GM12878 (cell line): Measurements from ENCODE around the gene TBXA2R. TPM values are rescaled to one million over a fixed set of nuclear protein-coding genes. Genes with fewer than 3 reads are reported as not detected.

ENCODE experiments used
- ATAC-seq: fragments of 200-7000 bp; cut with Tn5 transposase; 3 replicates; pipeline ENCODE4 v1.9.1; 2020; ENCODE audit warnings: mild to moderate bottlenecking, moderate library complexity
- BruUV-seq: library from RNA; stranded (reverse); fragments of 400-500 nt; replicated peaks from 2 replicates; lab custom pipeline; 2021; lab: Mats Ljungman, UMichigan
- CTCF ChIA-PET: fragments of 300-600 bp; sonication (Branson Sonifier 250); formaldehyde crosslinking; extraction: SDS; loops from one replicate; lab custom pipeline; 2021; ENCODE audit warnings: inconsistent platforms; lab: Yijun Ruan, JAX
- POLR2A ChIA-PET: fragments of 350-600 bp; formaldehyde crosslinking; extraction: SDS; loops from one replicate; lab custom pipeline; 2021; ENCODE audit warnings: inconsistent platforms; lab: Charles Lee
- RAD21 ChIA-PET: fragments of 300-600 bp; sonication (Branson Sonifier 250); formaldehyde crosslinking; loops from one replicate; lab custom pipeline; 2023; ENCODE audit warnings: antibody characterized with exemption; ENCODE audit not compliant: unreplicated experiment; lab: Charles Lee
- SMC1A ChIA-PET: fragments of 300-600 bp; sonication (Branson Sonifier 250); formaldehyde crosslinking; loops from one replicate; lab custom pipeline; 2023; ENCODE audit not compliant: unreplicated experiment, uncharacterized antibody; lab: Charles Lee
- DNase-seq: peaks from one replicate; pipeline ENCODE4 v3.0.0-alpha.2; 2011; ENCODE audit warnings: low read depth, low spot score
- FAIRE-seq: peaks from 3 replicates; lab custom pipeline; 2011; peaks lifted over from hg19 to GRCh38; lab: Jason Lieb, UNC
- H2AFZ ChIP-seq: 2 replicates; pipeline ENCODE4 v1.6.0; 2011; ENCODE audit warnings: low read depth, low read length, control low read depth; ENCODE audit not compliant: control insufficient read depth
- H3K27ac ChIP-seq: 2 replicates; pipeline ENCODE4 v1.5.1; 2011; ENCODE audit warnings: control low read depth; ENCODE audit not compliant: control insufficient read depth, insufficient read depth
- H3K27me3 ChIP-seq, 2 experiments: replicated peaks in 1 of 2; 2 replicates each; pipeline versions ENCODE4 v1.6.0 to v1.6.1; 2011; ENCODE audit warnings: low read length in 1 of 2; ENCODE audit not compliant: control insufficient read depth in 2 of 2, insufficient read depth in 2 of 2
- H3K36me3 ChIP-seq, 2 experiments: 2 replicates each; pipeline ENCODE4 v1.5.1; 2011; ENCODE audit warnings: low read length in 1 of 2; ENCODE audit not compliant: control insufficient read depth in 2 of 2, insufficient read depth in 2 of 2
- H3K4me1 ChIP-seq: 2 replicates; pipeline ENCODE4 v1.6.1; 2011; ENCODE audit warnings: mild to moderate bottlenecking, low read length, moderate library complexity, mixed read lengths; ENCODE audit not compliant: control insufficient read depth, insufficient read depth
- H3K4me2 ChIP-seq: 2 replicates; pipeline ENCODE4 v1.6.0; 2011; ENCODE audit warnings: control low read depth; ENCODE audit not compliant: control insufficient read depth, insufficient read depth
- H3K4me3 ChIP-seq: fragments of 200-600 bp; sonication (generic); 2 replicates; pipeline ENCODE4 v1.5.1; 2016
- H3K79me2 ChIP-seq: 2 replicates; pipeline ENCODE4 v1.6.0; 2011; ENCODE audit warnings: low read length; ENCODE audit not compliant: control insufficient read depth, insufficient read depth
- H3K9ac ChIP-seq: 2 replicates; pipeline ENCODE4 v1.8.0; 2011; ENCODE audit warnings: low read length, control low read depth, mixed read lengths; ENCODE audit not compliant: control insufficient read depth, insufficient read depth
- H3K9me3 ChIP-seq: replicated peaks from 3 replicates; pipeline ENCODE4 v1.5.1; 2011; ENCODE audit warnings: mild to moderate bottlenecking, low read length; ENCODE audit not compliant: control insufficient read depth, insufficient read depth
- H4K20me1 ChIP-seq: 2 replicates; pipeline ENCODE4 v1.6.0; 2011; ENCODE audit not compliant: control insufficient read depth, insufficient read depth
- GABPA ChIP-seq: IDR thresholded peaks from 2 replicates; pipeline ENCODE4 v1.6.1; 2014; ENCODE audit warnings: antibody characterized with exemption, low read depth, mild to moderate bottlenecking, inconsistent platforms
- IKZF1 ChIP-seq: fragments of 450-650 bp; conservative IDR thresholded peaks from 2 replicates; pipeline ENCODE4 v1.6.1; 2017; ENCODE audit warnings: antibody characterized with exemption, mild to moderate bottlenecking
- IKZF2 ChIP-seq, 2 experiments: fragments of 450-650 bp; IDR thresholded peaks; 2 replicates each; pipeline ENCODE4 v1.6.1; 2017; ENCODE audit warnings: mild to moderate bottlenecking in 2 of 2, moderate library complexity in 2 of 2
- NBN ChIP-seq: fragments of 450-650 bp; IDR thresholded peaks from 2 replicates; pipeline ENCODE4 v1.6.1; 2016
- NR2C1 ChIP-seq: fragments of 450-650 bp; IDR thresholded peaks from 2 replicates; pipeline ENCODE4 v1.6.1; 2017; ENCODE audit warnings: antibody characterized with exemption, mild to moderate bottlenecking, moderate library complexity
- RAD21 ChIP-seq: IDR thresholded peaks from 2 replicates; pipeline ENCODE4 v1.6.1; 2011; ENCODE audit warnings: mild to moderate bottlenecking, low read depth, low read length, moderate library complexity; ENCODE audit not compliant: insufficient read depth
- RUNX3 ChIP-seq: IDR thresholded peaks from 2 replicates; pipeline ENCODE4 v1.6.1; 2012; ENCODE audit warnings: low read length, inconsistent platforms
- ZBTB11 ChIP-seq: fragments of 450-650 bp; formaldehyde crosslinking; IDR thresholded peaks from 2 replicates; pipeline ENCODE4 v1.5.0; 2022; ENCODE audit warnings: mild to moderate bottlenecking, missing genetic modification characterization
- ZNF207 ChIP-seq: fragments of 450-650 bp; IDR thresholded peaks from 2 replicates; pipeline ENCODE4 v1.6.1; 2014; ENCODE audit warnings: antibody characterized with exemption, mild to moderate bottlenecking, borderline replicate concordance
- WGBS: methylation state at CpG from one replicate; pipeline ENCODE4 v1.1.6; 2016; ENCODE audit warnings: low lambda C conversion rate; ENCODE audit not compliant: insufficient replicate concordance, insufficient coverage; ENCODE audit errors: missing lambda C conversion rate; 5-methylcytosine and 5-hydroxymethylcytosine counted together
- in situ Hi-C: fragments of 300-500 bp; cut with MboI; formaldehyde crosslinking; loops from 9 replicates; pipeline ENCODE4 v1.14.3; 2018; ENCODE audit warnings: mixed read lengths
- intact Hi-C: fragments of 100-400 bp; cut with micrococcal nuclease; formaldehyde crosslinking; loops from one replicate; pipeline ENCODE4 v1.14.2; 2022; ENCODE audit not compliant: unreplicated experiment
- polyA plus RNA-seq, 11 experiments: library from polyadenylated mRNA; depleted of rRNA in 4 of 11; unstranded in 6 of 11; stranded (reverse) in 5 of 11; fragments of >200 nt; fragmentation: Nextera tagmentation in 4 of 11; fragmentation: Illumina TruSeq in 1 of 11; extraction: Ambion mirVana in 4 of 11; extraction: Trizol in 1 of 11; gene quantifications; 1 replicate in 1 of 11; 2 replicates in 10 of 11; pipeline versions ENCODE4 v1.2.1 to v1.2.3, GENCODE V29; 2011 to 2016; ENCODE audit warnings: inconsistent platforms in 2 of 11, missing spikeins in 2 of 11, low read depth in 1 of 11
- total RNA-seq, 4 experiments: library from RNA; depleted of rRNA in 3 of 4; stranded (reverse); fragments of >200 nt in 3 of 4; fragmentation: Illumina TruSeq in 1 of 4; extraction: Trizol in 1 of 4; gene quantifications; 2 replicates each; pipeline versions ENCODE4 v1.2.1 to v1.2.3, GENCODE V29; 2013 to 2021
- TF ChIP-seq, protein P1 (sequence below): fragments of 450-650 bp; IDR thresholded peaks from 2 replicates; pipeline ENCODE4 v1.6.1; 2018; ENCODE audit warnings: borderline replicate concordance, mild to moderate bottlenecking; ENCODE audit not compliant: partially characterized antibody
- TF ChIP-seq, protein P2 (sequence below): fragments of 450-650 bp; IDR thresholded peaks from 2 replicates; pipeline ENCODE4 v1.6.1; 2017; ENCODE audit warnings: mild to moderate bottlenecking, moderate library complexity

The TBXA2R gene
- total and polyA plus RNA-seq, 10 of the 15 experiments (the other 5 are each of a cell fraction or from before 2014, with no cell fraction given): 0.03 TPM; not detected in 8

DNA sequence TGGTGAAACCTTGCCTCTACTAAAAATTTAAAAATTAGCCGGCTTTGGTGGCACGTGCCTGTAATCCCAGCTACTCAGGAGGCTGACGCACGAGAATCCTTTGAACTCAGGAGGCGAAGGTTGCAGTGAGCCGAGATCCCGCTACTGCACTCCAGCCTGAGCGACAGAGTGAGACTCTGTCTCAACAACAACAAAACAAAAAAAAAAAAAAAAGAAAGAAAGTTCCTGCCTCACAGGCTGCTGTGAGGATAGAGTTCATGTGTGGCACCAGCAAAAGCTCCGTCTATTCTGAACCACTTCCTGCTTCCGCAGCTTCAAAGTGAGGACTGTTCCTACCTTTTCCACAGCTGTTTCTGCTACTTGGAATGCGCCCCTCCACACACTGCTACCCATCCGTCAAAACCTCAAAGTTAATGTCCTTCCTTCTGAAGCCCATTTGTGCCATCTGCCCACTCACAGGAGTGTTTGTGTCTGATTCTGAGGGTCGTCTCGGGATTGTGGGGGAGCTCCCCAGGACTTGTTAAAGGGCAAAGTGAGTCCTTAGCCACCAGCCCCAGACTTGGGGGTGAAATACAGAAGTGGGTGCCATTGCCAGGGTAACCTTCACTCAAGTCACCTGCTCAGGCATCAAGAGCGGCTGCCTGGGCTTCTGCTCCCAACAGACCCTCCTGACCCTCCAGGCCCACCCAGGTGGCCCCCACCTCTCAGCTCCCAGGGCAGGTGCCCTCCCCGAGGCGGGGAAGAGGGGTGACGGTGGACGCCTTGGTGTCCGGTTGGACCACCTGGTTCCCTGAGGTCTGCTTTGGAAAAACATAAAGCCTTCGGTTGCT, 52.2 kb downstream of the TBXA2R start:
- SMC1A ChIA-PET: interaction anchor here (0.6 kb wide), 1 partner anchor 49 kb away, joined by 3 read pairs; no protein-coding TSS in a partner anchor
- H3K4me2 ChIP-seq: peak overlapping the region; percentile 75
- ATAC-seq (no peak), FAIRE-seq (no peak), DNase-seq (no peak)
- peak overlapping the region; percentile 35 for H2AFZ ChIP-seq
- CTCF ChIA-PET: interaction anchor here (1.1 to 3.4 kb wide), 5 partner anchors 9 to 145 kb away, joined by 3 to 20 read pairs (median 6); partner anchors contain the start of gene PIP5K1C
- peak overlapping the region; percentile 1 for H3K9ac ChIP-seq
- RAD21 ChIA-PET: interaction anchor here (1.0 to 1.2 kb wide), 3 partner anchors 29 to 208 kb away, joined by 3 to 5 read pairs (median 4); partner anchors contain the start of gene MRPL54
- H3K79me2 ChIP-seq: peaks cover 37% of the 10 kb centered on the region
- peaks cover 28% of the 10 kb centered on the region for H3K4me1 ChIP-seq
- H3K9me3 ChIP-seq: no peaks in the 10 kb centered on the region
- in situ Hi-C loops (no loop called here), intact Hi-C loops (loop anchor here (5.0 kb wide), 1 partner anchor 73 kb away; the partner anchor contains the start of gene CACTIN)
- H3K27ac ChIP-seq: peak overlapping the region; percentile 28
- TSS peak; percentile 80 for BruUV-seq
- H3K36me3 ChIP-seq: peaks cover 0 to 2% of the 10 kb centered on the region in 2 experiments; a peak in 2 of 4 replicates
- 71% methylated on average over 20 of the region's 21 CpGs for WGBS
- no peaks in the 10 kb centered on the region for H3K27me3 ChIP-seq
- peak overlapping the region; percentile 94 for H3K4me3 ChIP-seq
- no peaks in the 10 kb centered on the region for H4K20me1 ChIP-seq
- POLR2A ChIA-PET: interaction anchor here (0.6 to 1.3 kb wide), 10 partner anchors 10 to 1143 kb away, joined by 3 to 6 read pairs (median 4); partner anchors contain the start of gene MRPL54
- TF ChIP-seq GABPA (peak; percentile 78; the same call in 1 of the 2 replicates), NR2C1 (0 out of 2 replicates have a peak, but pooled peaks have one; percentile 11), IKZF1 (peak; percentile 54; the same call in 1 of the 2 replicates), ZBTB11 (CRISPR knock-in tag) (peak; percentile 70), RAD21 (no peak), RUNX3 (peak; percentile 37; the same call in 1 of the 2 replicates), NBN (peak; percentile 52; the same call in 1 of the 2 replicates), IKZF2 (IDR thresholded peaks at IDR 0.05) (peak in 1 of 2 experiments; percentile 46; a peak in 1 of 4 replicates), ZNF207 (no peak)
- TF ChIP-seq, protein P1, sequence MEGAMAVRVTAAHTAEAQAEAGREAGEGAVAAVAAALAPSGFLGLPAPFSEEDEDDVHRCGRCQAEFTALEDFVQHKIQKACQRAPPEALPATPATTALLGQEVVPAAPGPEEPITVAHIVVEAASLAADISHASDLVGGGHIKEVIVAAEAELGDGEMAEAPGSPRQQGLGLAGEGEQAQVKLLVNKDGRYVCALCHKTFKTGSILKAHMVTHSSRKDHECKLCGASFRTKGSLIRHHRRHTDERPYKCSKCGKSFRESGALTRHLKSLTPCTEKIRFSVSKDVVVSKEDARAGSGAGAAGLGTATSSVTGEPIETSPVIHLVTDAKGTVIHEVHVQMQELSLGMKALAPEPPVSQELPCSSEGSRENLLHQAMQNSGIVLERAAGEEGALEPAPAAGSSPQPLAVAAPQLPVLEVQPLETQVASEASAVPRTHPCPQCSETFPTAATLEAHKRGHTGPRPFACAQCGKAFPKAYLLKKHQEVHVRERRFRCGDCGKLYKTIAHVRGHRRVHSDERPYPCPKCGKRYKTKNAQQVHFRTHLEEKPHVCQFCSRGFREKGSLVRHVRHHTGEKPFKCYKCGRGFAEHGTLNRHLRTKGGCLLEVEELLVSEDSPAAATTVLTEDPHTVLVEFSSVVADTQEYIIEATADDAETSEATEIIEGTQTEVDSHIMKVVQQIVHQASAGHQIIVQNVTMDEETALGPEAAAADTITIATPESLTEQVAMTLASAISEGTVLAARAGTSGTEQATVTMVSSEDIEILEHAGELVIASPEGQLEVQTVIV: no peak
- TF ChIP-seq, protein P2, sequence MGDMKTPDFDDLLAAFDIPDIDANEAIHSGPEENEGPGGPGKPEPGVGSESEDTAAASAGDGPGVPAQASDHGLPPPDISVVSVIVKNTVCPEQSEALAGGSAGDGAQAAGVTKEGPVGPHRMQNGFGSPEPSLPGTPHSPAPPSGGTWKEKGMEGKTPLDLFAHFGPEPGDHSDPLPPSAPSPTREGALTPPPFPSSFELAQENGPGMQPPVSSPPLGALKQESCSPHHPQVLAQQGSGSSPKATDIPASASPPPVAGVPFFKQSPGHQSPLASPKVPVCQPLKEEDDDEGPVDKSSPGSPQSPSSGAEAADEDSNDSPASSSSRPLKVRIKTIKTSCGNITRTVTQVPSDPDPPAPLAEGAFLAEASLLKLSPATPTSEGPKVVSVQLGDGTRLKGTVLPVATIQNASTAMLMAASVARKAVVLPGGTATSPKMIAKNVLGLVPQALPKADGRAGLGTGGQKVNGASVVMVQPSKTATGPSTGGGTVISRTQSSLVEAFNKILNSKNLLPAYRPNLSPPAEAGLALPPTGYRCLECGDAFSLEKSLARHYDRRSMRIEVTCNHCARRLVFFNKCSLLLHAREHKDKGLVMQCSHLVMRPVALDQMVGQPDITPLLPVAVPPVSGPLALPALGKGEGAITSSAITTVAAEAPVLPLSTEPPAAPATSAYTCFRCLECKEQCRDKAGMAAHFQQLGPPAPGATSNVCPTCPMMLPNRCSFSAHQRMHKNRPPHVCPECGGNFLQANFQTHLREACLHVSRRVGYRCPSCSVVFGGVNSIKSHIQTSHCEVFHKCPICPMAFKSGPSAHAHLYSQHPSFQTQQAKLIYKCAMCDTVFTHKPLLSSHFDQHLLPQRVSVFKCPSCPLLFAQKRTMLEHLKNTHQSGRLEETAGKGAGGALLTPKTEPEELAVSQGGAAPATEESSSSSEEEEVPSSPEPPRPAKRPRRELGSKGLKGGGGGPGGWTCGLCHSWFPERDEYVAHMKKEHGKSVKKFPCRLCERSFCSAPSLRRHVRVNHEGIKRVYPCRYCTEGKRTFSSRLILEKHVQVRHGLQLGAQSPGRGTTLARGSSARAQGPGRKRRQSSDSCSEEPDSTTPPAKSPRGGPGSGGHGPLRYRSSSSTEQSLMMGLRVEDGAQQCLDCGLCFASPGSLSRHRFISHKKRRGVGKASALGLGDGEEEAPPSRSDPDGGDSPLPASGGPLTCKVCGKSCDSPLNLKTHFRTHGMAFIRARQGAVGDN: peak; percentile 48
